GM10248 (cell line): ENCODE data around the gene FARS2.

Experiments
- CTCF ChIA-PET: fragments of 300-600 bp; sonication (Branson Sonifier 250); formaldehyde crosslinking; extraction: SDS; loops from one replicate; lab custom pipeline; 2021; ENCODE audit warnings: antibody characterized with exemption; lab: Yijun Ruan, JAX
- POLR2A ChIA-PET: fragments of 350-650 bp; sonication (Branson Sonifier 250); formaldehyde crosslinking; extraction: SDS; loops from one replicate; lab custom pipeline; 2020; ENCODE audit warnings: antibody characterized with exemption; lab: Yijun Ruan, JAX
- DNase-seq: peaks from one replicate; pipeline ENCODE4 v3.0.0; 2012; ENCODE audit errors: extremely low spot score
- TF ChIP-seq, protein P1 (sequence below): IDR thresholded peaks from 2 replicates; pipeline ENCODE4 v1.5.1; 2012; ENCODE audit warnings: mild to moderate bottlenecking, low read depth; ENCODE audit errors: extremely low read depth, missing control alignments, control extremely low read depth

Gene FARS2

GRCh38 chr6:5723841-5724691 is 462.8 kb downstream of the FARS2 start:
- POLR2A ChIA-PET, result no interaction called here

DNA sequence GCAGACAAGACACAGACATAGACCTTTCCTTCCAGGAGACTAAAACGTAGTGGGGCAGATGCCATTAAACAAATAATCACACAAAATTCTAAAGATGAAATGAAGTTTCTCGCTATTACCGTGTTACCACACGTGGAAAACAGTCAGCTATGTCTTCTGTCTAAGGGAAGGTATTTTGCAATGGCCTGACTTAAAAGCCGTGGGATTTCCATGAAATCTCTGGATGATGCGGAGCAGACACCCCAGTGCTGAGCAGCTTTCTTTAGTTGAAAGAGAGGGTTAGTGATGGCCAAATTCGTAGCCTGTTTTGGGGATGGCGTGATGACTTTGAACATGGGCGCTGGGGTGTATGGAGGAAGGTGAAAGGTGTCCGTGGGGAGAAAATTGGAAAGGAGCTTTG is 463.6 kb downstream of the FARS2 start:
- DNase-seq, result no peak
- CTCF ChIA-PET, result interaction anchor here (0.8 to 1.3 kb wide), 2 partner anchors 17 to 254 kb away, joined by 3 to 4 read pairs; no protein-coding TSS in a partner anchor
- TF ChIP-seq, protein P1, sequence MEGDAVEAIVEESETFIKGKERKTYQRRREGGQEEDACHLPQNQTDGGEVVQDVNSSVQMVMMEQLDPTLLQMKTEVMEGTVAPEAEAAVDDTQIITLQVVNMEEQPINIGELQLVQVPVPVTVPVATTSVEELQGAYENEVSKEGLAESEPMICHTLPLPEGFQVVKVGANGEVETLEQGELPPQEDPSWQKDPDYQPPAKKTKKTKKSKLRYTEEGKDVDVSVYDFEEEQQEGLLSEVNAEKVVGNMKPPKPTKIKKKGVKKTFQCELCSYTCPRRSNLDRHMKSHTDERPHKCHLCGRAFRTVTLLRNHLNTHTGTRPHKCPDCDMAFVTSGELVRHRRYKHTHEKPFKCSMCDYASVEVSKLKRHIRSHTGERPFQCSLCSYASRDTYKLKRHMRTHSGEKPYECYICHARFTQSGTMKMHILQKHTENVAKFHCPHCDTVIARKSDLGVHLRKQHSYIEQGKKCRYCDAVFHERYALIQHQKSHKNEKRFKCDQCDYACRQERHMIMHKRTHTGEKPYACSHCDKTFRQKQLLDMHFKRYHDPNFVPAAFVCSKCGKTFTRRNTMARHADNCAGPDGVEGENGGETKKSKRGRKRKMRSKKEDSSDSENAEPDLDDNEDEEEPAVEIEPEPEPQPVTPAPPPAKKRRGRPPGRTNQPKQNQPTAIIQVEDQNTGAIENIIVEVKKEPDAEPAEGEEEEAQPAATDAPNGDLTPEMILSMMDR, result no peak
- POLR2A ChIA-PET, result no interaction called here

More at GRCh38 chr6:5723841-5724691, 462.8 kb downstream of the FARS2 start:
- DNase-seq, result peak; percentile 86
- CTCF ChIA-PET, result interaction anchor here (1.0 to 2.2 kb wide), 5 partner anchors 12 to 36 kb away, joined by 3 to 6 read pairs (median 3); no protein-coding TSS in a partner anchor
- TF ChIP-seq, protein P1, result no peak

DNA sequence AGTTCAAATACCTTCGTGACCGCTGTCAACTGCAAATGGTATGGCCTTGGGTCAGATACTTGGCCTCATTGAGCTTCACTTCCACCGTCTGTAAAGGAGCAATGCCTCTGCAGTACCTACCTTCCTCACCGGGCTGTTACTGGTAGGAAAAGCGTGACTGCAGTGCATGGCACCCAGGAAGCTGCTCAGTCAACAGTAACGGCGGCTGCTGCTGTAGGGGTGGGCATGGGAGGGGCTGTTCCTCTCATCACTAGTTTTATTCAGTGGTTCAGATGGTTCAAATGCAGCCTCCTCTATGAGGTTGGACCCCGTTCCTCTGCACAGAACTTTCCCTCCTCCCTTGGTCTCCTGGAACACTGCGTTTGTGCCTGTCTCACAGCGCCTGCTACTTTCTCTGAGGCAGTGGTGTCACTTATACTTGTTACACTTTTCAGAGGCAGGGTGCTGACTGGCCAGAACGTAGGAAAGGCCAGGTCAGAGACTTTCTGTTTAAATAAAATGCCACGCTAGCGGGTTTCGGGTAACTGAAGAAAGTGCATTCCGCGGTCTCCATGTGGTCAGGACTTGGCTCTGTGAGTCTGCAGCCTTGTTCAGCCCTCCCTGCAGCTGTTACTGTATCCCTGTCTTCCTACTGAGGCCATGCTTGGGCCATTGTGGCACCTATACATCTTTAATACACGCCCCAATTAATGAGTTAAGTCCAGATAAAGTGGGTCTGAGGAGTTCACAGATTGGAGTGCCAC is 465.8 kb downstream of the FARS2 start:
- POLR2A ChIA-PET, result interaction anchor here (0.7 kb wide), 1 partner anchor 166 kb away, joined by 3 read pairs; no protein-coding TSS in a partner anchor
- no peak for DNase-seq
- TF ChIP-seq, protein P1, result no peak
- CTCF ChIA-PET, result interaction anchor here (1.5 kb wide), 1 partner anchor 11 kb away, joined by 3 read pairs; no protein-coding TSS in a partner anchor

GRCh38 chr6:5728351-5729079 is 467.2 kb downstream of the FARS2 start:
- POLR2A ChIA-PET, result no interaction called here
- TF ChIP-seq, protein P1, result no peak
- DNase-seq, result no peak
- CTCF ChIA-PET, result interaction anchor here (1.0 to 1.6 kb wide), 3 partner anchors 10 to 47 kb away, joined by 3 to 5 read pairs (median 3); no protein-coding TSS in a partner anchor

DNA sequence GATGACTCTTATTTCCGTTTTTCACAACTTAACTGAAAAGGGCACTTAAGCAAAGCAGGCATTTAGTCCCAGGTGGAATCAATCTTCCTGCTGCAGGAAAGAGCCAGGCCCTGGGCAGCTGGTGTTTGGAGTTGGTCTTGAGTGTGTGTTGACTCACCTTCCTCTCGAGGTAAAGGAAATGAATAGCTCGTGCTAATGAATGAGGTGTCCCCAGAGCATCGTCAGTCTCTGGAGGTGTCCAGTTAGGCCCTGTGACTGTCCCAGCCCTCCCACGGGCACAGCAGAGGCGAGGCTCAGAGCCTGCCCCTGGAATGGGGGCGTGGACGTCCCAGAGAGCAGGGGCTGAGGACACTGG is 467.7 kb downstream of the FARS2 start:
- no peak for DNase-seq
- TF ChIP-seq, protein P1, result no peak
- POLR2A ChIA-PET, result no interaction called here
- CTCF ChIA-PET, result interaction anchor here (1.3 to 1.6 kb wide), 2 partner anchors 9 to 24 kb away, joined by 3 to 5 read pairs; no protein-coding TSS in a partner anchor
